Measurements from ENCODE around the gene SBF1. TPM values are rescaled to one million over a fixed set of nuclear protein-coding genes. Genes with fewer than 3 reads are reported as not detected.

Gene SBF1
- total RNA-seq, 1 donor from 2014 or later, result 105 TPM

DNA sequence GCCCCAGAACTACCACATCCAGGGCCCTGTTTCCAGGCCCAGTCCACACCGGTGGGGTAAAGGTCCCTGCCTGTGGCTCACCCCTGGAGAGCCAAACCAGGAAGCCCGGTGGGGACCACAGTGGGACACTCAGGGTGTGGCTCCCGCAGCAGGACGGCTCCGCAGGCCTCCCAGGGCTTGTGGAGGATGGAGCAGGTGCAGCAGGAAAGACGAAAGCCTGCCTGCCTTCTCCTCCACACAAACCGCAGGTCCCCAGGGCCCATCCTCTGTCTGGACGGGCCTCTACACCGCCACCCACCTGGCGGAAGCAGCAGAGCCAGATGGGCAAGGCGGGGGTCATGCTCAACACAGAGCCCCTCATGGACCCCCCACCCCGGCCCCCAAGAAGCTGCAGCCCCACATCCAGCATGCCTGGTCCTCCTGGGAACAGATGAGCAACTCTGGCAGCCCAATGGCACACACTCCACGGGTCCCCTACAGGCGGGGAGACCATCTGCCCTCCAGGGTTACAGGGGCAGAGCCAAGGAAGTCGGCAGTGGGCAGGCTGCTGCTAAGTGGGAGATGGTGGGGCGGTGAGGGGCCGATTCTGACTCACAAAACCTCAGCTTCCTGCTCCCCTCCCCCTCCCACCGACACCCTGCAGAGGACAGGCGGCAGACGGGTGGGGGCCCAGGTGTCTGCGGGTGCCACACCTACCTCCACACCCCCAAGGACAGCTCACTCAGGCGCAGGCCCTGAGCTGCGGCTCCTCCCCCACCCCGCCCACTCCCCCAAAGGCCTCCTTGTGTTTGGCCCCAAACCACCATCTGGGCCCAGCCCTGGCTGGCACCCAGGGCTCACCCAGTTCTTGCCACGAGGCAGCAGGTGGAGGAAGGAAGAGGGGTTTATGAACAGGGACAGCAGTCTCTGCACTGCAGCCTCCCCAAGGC lies 5.2 kb downstream of the SBF1 start:
- TF ChIP-seq, protein P1, sequence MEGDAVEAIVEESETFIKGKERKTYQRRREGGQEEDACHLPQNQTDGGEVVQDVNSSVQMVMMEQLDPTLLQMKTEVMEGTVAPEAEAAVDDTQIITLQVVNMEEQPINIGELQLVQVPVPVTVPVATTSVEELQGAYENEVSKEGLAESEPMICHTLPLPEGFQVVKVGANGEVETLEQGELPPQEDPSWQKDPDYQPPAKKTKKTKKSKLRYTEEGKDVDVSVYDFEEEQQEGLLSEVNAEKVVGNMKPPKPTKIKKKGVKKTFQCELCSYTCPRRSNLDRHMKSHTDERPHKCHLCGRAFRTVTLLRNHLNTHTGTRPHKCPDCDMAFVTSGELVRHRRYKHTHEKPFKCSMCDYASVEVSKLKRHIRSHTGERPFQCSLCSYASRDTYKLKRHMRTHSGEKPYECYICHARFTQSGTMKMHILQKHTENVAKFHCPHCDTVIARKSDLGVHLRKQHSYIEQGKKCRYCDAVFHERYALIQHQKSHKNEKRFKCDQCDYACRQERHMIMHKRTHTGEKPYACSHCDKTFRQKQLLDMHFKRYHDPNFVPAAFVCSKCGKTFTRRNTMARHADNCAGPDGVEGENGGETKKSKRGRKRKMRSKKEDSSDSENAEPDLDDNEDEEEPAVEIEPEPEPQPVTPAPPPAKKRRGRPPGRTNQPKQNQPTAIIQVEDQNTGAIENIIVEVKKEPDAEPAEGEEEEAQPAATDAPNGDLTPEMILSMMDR (IDR thresholded peaks at IDR 0.05; ENCODE audit: unreplicated experiment), result no peak
- H3K36me3 Mint-ChIP-seq, result peaks cover 3% of the 10 kb centered on the region
- H3K27ac Mint-ChIP-seq, result no peak overlapping the region
- no peak overlapping the region for H3K4me3 Mint-ChIP-seq
- H3K9me3 Mint-ChIP-seq, result no peaks in the 10 kb centered on the region
- DNase-seq (ENCODE audit: low spot score in 2 of 2, unreplicated experiment in 2 of 2), result no peak
- H3K27me3 Mint-ChIP-seq (ENCODE audit: low read depth), result no peaks in the 10 kb centered on the region
- peaks cover 23% of the 10 kb centered on the region for H3K4me1 Mint-ChIP-seq

DNA sequence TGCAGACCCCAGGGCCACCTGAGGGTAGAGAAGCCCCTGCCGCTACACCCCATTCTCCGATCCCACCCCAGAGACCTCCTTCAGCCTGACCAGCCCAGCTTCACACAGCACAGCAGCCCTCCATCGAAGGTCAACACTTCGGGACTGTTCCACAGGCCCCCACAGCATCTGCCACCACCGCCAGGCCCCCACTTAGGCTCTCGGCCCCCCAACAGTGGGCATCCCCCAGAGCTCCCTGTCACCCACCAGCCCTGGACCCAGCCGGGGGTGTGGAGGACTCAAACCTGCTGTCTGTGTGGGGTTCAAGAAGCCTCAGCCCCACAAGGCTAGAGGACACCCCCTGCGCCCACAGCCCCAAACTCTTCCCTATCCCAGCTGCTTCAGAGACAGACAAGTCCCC lies 6.2 kb downstream of the SBF1 start:
- Mint-ChIP-seq H3K27ac (no peak overlapping the region), H3K36me3 (peaks cover 5% of the 10 kb centered on the region), H3K4me1 (peaks cover 18% of the 10 kb centered on the region), H3K27me3 (ENCODE audit: low read depth) (no peaks in the 10 kb centered on the region), H3K9me3 (no peaks in the 10 kb centered on the region), H3K4me3 (no peak overlapping the region)
- TF ChIP-seq, protein P1 (IDR thresholded peaks at IDR 0.05; ENCODE audit: unreplicated experiment), result no peak
- DNase-seq (ENCODE audit: low spot score in 2 of 2, unreplicated experiment in 2 of 2), result no peak

DNA sequence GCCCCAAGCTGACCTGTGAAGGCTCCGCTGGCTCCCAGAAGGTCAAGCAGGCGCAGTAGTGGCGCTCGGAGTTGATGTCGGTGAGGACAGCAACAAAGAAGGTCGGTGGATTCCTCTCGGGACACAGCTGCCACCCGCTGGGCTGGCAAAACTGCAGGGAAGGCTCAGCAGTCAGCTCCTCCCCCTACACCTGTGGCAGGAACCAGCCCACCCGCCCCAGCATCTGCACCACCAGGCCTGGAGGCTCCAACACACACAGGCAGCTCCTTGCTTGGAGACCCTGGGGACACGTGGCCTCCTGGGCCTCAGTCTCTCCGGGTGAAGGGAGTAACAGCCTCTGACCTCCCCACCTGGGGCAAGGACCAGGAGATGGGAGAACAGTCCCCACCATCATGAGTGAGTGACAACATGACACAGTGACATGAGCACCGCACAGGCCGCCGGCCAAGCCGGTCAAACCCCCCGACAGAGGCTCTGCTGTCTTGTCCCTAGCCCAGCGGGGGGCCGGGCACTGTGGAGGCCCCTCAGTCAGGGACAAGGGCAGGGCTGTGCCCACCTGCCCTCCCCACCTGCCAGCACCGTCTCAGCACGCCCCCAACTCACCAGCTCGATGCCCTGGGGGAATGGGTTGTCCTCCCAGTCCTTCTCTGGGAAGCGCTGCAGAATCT lies 6.9 kb downstream of the SBF1 start:
- peaks cover 10% of the 10 kb centered on the region for H3K4me1 Mint-ChIP-seq
- no peak for DNase-seq (ENCODE audit: low spot score in 2 of 2, unreplicated experiment in 2 of 2)
- TF ChIP-seq, protein P1 (IDR thresholded peaks at IDR 0.05; ENCODE audit: unreplicated experiment), result no peak
- H3K9me3 Mint-ChIP-seq, result no peaks in the 10 kb centered on the region
- H3K4me3 Mint-ChIP-seq, result no peak overlapping the region
- no peaks in the 10 kb centered on the region for H3K27me3 Mint-ChIP-seq (ENCODE audit: low read depth)
- H3K36me3 Mint-ChIP-seq, result peaks cover 8% of the 10 kb centered on the region
- no peak overlapping the region for H3K27ac Mint-ChIP-seq

DNA sequence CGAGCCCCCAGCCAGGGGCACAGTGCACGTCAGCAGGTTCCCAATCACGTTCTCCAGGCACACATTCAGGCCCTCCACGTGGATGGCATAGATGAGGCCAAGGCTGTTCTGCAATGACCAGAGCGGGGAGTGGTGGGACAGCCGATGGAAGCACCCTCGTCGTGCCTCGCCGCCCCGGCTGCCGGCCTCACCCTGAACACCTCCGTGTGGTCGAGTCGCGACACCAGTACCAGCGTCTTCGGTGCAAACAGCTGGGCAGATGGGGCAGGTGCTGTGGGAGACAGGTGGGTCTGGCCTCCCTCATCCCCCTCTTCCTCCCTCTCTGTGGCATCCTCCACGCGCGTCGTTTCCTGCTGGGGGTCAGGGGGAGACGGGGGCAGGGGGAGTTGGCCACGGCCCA lies 7.5 kb downstream of the SBF1 start:
- Mint-ChIP-seq H3K4me1 (peaks cover 9% of the 10 kb centered on the region), H3K27me3 (ENCODE audit: low read depth) (no peaks in the 10 kb centered on the region), H3K27ac (no peak overlapping the region), H3K9me3 (no peaks in the 10 kb centered on the region), H3K4me3 (no peak overlapping the region), H3K36me3 (peaks cover 8% of the 10 kb centered on the region)
- TF ChIP-seq, protein P1 (IDR thresholded peaks at IDR 0.05; ENCODE audit: unreplicated experiment), result no peak
- DNase-seq (ENCODE audit: low spot score in 2 of 2, unreplicated experiment in 2 of 2), result no peak

DNA sequence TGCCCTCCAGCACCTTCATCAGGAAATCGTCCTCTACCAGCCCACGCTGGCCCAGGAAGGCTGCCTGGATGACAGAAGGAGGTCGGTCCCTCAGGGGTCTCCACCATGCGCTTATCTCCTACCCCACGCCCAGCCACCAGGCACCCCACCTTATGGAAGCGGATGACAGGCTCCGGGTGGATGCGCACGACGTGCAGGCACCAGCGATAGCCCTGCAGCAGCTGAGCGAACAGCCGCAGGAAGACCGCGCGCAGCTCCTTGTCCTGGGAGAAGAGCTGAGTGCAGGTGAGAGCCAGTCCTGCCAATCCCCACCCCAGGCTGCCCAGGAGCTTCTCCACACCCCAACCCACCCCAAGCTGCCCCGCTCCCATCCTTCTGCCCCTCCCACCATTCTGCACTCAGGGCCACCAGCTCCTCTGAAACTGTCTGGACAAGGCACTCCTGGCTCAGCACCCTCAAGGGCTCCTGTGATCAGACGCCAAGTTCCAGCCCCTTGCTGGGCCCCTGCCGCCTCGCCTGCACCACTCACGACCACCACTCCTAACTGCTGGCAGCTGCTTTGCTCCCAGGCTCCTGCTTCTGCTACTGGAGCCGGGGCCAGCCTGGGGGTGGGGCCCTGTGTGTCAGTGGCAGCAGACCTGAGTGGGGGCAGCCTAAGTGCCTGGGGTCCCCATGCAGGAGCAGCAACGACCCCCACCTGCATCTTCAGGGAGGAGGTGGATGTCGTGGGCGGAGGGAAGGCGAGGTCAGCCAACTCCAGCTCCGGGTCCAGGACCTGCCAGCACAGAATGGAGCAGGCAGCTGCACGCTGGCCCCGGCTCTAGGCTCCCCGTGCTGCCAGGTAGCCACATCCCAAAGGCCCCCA lies 9.5 kb downstream of the SBF1 start:
- H3K27me3 Mint-ChIP-seq (ENCODE audit: low read depth), result no peaks in the 10 kb centered on the region
- TF ChIP-seq, protein P1 (IDR thresholded peaks at IDR 0.05; ENCODE audit: unreplicated experiment), result no peak
- H3K9me3 Mint-ChIP-seq, result no peaks in the 10 kb centered on the region
- H3K4me3 Mint-ChIP-seq, result no peak overlapping the region
- DNase-seq (ENCODE audit: low spot score in 2 of 2, unreplicated experiment in 2 of 2), result no peak
- peaks cover 14% of the 10 kb centered on the region for H3K36me3 Mint-ChIP-seq
- H3K4me1 Mint-ChIP-seq, result peaks cover 3% of the 10 kb centered on the region
- H3K27ac Mint-ChIP-seq, result no peak overlapping the region

All from mesothelial cell of epicardium (in vitro differentiated cells).